SK-N-SH (cell line): ENCODE results near the gene SLC25A42. TPM values are rescaled to one million over a fixed set of nuclear protein-coding genes. Genes with fewer than 3 reads are reported as not detected.

Source experiments
- CTCF ChIA-PET: fragments of 300-600, 350-600 bp; formaldehyde crosslinking; extraction: SDS; loops from one replicate; lab custom pipeline; 2021; lab: Yijun Ruan, JAX
- POLR2A ChIA-PET: fragments of 350-600 bp; sonication (Branson Sonifier 250); formaldehyde crosslinking; extraction: SDS; loops from one replicate; lab custom pipeline; 2020; ENCODE audit warnings: antibody characterized with exemption, inconsistent platforms; lab: Yijun Ruan, JAX
- DNase-seq: peaks from one replicate; pipeline ENCODE4 v3.0.0; 2012
- H2AFZ ChIP-seq: fragments of 200-600 bp; sonication (generic); 2 replicates; pipeline ENCODE4 v1.8.1; 2016; ENCODE audit warnings: antibody characterized with exemption, mild to moderate bottlenecking, low read depth
- H3F3A ChIP-seq: fragments of 200-600 bp; sonication (generic); replicated peaks from 2 replicates; pipeline ENCODE3; 2016; ENCODE audit warnings: antibody characterized with exemption, mild to moderate bottlenecking; ENCODE audit not compliant: insufficient read depth
- H3K27ac ChIP-seq, 2 experiments: fragments of 200-500 bp in 1 of 2; fragments of 200-600 bp in 1 of 2; sonication (Bioruptor generic) in 1 of 2; sonication (generic), shearing (Covaris generic) in 1 of 2; 2 replicates each; pipeline versions ENCODE4 v1.5.1 to v1.6.1; 2014 to 2016; ENCODE audit warnings: low read depth in 2 of 2, inconsistent platforms in 1 of 2, low read length in 1 of 2, mild to moderate bottlenecking in 1 of 2, mixed read lengths in 1 of 2
- H3K27me3 ChIP-seq: fragments of 200-600 bp; sonication (generic), shearing (Covaris generic); 2 replicates; pipeline ENCODE4 v1.6.1; 2016; ENCODE audit warnings: mixed run types; ENCODE audit not compliant: insufficient read depth
- H3K36me3 ChIP-seq, 2 experiments: fragments of 200-500 bp in 1 of 2; fragments of 200-600 bp in 1 of 2; sonication (Bioruptor generic) in 1 of 2; sonication (generic) in 1 of 2; replicated peaks in 1 of 2; 2 replicates each; pipeline versions ENCODE3 to v1.5.1; 2014 to 2016; ENCODE audit warnings: low read length in 1 of 2, mild to moderate bottlenecking in 1 of 2; ENCODE audit not compliant: insufficient read depth in 2 of 2, control insufficient read depth in 1 of 2
- H3K4me1 ChIP-seq, 2 experiments: fragments of 200-500 bp in 1 of 2; fragments of 200-600 bp in 1 of 2; sonication (Bioruptor generic) in 1 of 2; sonication (generic), shearing (Covaris generic) in 1 of 2; 2 replicates each; pipeline versions ENCODE4 v1.5.1 to v1.6.1; 2014 to 2016; ENCODE audit warnings: low read depth in 1 of 2, low read length in 1 of 2, mixed run types in 1 of 2; ENCODE audit not compliant: insufficient read depth in 2 of 2, control insufficient read depth in 1 of 2
- H3K4me2 ChIP-seq: fragments of 200-600 bp; sonication (generic), shearing (Covaris generic); 2 replicates; pipeline ENCODE4 v1.6.1; 2017; ENCODE audit warnings: mixed run types
- H3K4me3 ChIP-seq, 2 experiments: fragments of 200-500 bp in 1 of 2; fragments of 200-600 bp in 1 of 2; sonication (Bioruptor generic) in 1 of 2; sonication (generic), shearing (Covaris generic) in 1 of 2; 2 replicates each; pipeline versions ENCODE4 v1.5.1 to v1.8.1; 2014 to 2016; ENCODE audit warnings: low read depth in 2 of 2, inconsistent platforms in 1 of 2, low read length in 1 of 2, mild to moderate bottlenecking in 1 of 2, mixed read lengths in 1 of 2, moderate library complexity in 1 of 2
- H3K79me2 ChIP-seq: fragments of 200-600 bp; sonication (generic); 2 replicates; pipeline ENCODE4 v1.8.1; 2017; ENCODE audit warnings: mild to moderate bottlenecking; ENCODE audit not compliant: insufficient read depth
- H3K9ac ChIP-seq: fragments of 200-600 bp; sonication (generic); 2 replicates; pipeline ENCODE4 v1.6.1; 2017; ENCODE audit warnings: mixed run types
- H3K9me2 ChIP-seq: fragments of 200-600 bp; sonication (generic); 2 replicates; pipeline ENCODE4 v1.6.1; 2017; ENCODE audit warnings: mixed run types
- H3K9me3 ChIP-seq: fragments of 200-600 bp; sonication (generic); 2 replicates; pipeline ENCODE4 v1.6.1; 2017; ENCODE audit warnings: mixed run types, mild to moderate bottlenecking, moderate library complexity
- H4K20me1 ChIP-seq: fragments of 200-600 bp; sonication (generic); 2 replicates; pipeline ENCODE4 v1.6.1; 2017; ENCODE audit warnings: mild to moderate bottlenecking, mixed run types; ENCODE audit not compliant: insufficient read depth
- ELF1 ChIP-seq: IDR thresholded peaks from 2 replicates; pipeline ENCODE4 v1.4.0; 2012
- EP300 ChIP-seq, 2 experiments: IDR thresholded peaks; 2 replicates each; pipeline versions ENCODE4 v1.4.0 to v1.6.1; 2012; ENCODE audit warnings: borderline replicate concordance in 1 of 2, low read depth in 1 of 2, low read length in 1 of 2
- EZH2phosphoT487 ChIP-seq: fragments of 200-600 bp; sonication (generic); IDR thresholded peaks from 2 replicates; pipeline ENCODE4 v1.6.1; 2017; ENCODE audit warnings: low read depth, mixed run types, mild to moderate bottlenecking, antibody characterized with exemption, moderate library complexity, borderline replicate concordance
- GABPA ChIP-seq: IDR thresholded peaks from 2 replicates; pipeline ENCODE4 v1.4.0; 2012; ENCODE audit warnings: low read depth, mild to moderate bottlenecking
- JUND ChIP-seq: IDR thresholded peaks from 2 replicates; pipeline ENCODE4 v1.4.0; 2012
- MEF2A ChIP-seq: IDR thresholded peaks from 2 replicates; pipeline ENCODE4 v1.4.0; 2012; ENCODE audit warnings: low read depth, borderline replicate concordance
- RAD21 ChIP-seq: IDR thresholded peaks from 2 replicates; pipeline ENCODE4 v1.6.1; 2012; ENCODE audit warnings: mild to moderate bottlenecking, low read length
- RCOR1 ChIP-seq: fragments of 150-350 bp; IDR thresholded peaks from 2 replicates; pipeline ENCODE4 v1.6.1; 2017; ENCODE audit warnings: antibody characterized with exemption, low read length
- RFX5 ChIP-seq: IDR thresholded peaks from 2 replicates; pipeline ENCODE4 v1.6.1; 2012; ENCODE audit warnings: mild to moderate bottlenecking, improper control_type of control experiment, low read length
- RXRA ChIP-seq: IDR thresholded peaks from 2 replicates; pipeline ENCODE4 v1.4.0; 2012; ENCODE audit warnings: low read depth, mild to moderate bottlenecking, borderline replicate concordance
- TCF12 ChIP-seq: IDR thresholded peaks from 2 replicates; pipeline ENCODE4 v1.4.0; 2012
- TEAD4 ChIP-seq: IDR thresholded peaks from 2 replicates; pipeline ENCODE4 v1.4.0; 2012; ENCODE audit warnings: mild to moderate bottlenecking, borderline replicate concordance; ENCODE audit not compliant: insufficient read depth
- YY1 ChIP-seq: IDR thresholded peaks from 2 replicates; pipeline ENCODE4 v1.4.0; 2012; ENCODE audit warnings: low read depth, mild to moderate bottlenecking
- WGBS: methylation state at CpG from one replicate; pipeline ENCODE4 v1.1.6; 2017; ENCODE audit warnings: low lambda C conversion rate; 5-methylcytosine and 5-hydroxymethylcytosine counted together
- polyA plus RNA-seq, 3 experiments: library from polyadenylated mRNA; depleted of rRNA; stranded (reverse); fragments of >200 nt; gene quantifications; 2 replicates each; pipeline ENCODE4 v1.2.3, GENCODE V29; 2012
- TF ChIP-seq, protein P1 (sequence below): fragments of 150-350 bp; IDR thresholded peaks from 2 replicates; pipeline ENCODE4 v1.6.1; 2016; ENCODE audit warnings: mild to moderate bottlenecking, low read depth, low read length
- TF ChIP-seq, protein P2 (sequence below): IDR thresholded peaks from 2 replicates; pipeline ENCODE4 v1.6.1; 2012; ENCODE audit warnings: mild to moderate bottlenecking, low read depth, low read length, moderate library complexity
- TF ChIP-seq, protein P3 (sequence below): IDR thresholded peaks from 2 replicates; pipeline ENCODE4; 2012

Gene SLC25A42
- polyA plus RNA-seq, 1 of the 3 experiments (the other 2 are of a cell fraction) = 6.1 TPM

DNA sequence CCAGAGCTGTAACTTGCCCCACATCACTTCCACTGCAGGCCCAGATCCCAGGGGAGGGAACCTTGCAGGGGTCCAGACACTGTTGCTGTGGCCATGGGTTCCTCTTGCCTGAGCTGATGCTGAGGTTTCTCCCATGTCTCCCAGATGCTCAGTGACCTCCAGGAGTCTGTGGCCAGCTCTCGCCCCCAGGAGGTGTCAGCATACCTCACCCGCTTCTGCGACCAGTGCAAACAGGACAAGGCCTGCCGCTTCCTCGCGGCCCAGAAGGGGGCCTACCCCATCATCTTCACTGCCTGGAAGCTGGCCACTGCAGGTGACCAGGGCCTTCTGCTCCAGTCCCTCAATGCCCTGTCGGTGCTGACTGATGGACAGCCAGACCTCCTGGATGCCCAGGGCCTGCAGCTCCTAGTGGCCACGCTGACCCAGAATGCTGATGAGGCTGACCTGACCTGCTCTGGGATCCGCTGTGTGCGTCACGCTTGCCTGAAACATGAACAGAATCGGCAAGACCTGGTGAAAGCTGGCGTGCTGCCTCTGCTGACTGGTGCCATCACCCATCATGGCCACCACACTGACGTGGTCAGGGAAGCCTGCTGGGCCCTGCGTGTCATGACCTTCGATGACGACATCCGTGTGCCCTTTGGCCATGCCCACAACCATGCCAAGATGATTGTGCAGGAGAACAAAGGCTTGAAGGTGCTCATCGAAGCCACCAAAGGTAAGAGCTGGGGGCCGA lies 12.1 kb upstream of the SLC25A42 start:
- Histone ChIP-seq H3K36me3 (peaks cover 5 to 31% of the 10 kb centered on the region in 2 experiments), H3K27me3 (no peaks in the 10 kb centered on the region), H4K20me1 (no peaks in the 10 kb centered on the region), H3F3A (no peaks in the 10 kb centered on the region), H3K9me3 (no peaks in the 10 kb centered on the region), H2AFZ (no peak overlapping the region), H3K9ac (no peak overlapping the region), H3K79me2 (no peaks in the 10 kb centered on the region), H3K4me1 (no peaks in the 10 kb centered on the region), H3K4me3 (no peak overlapping the region), H3K27ac (no peak overlapping the region), H3K9me2 (no peaks in the 10 kb centered on the region), H3K4me2 (no peak overlapping the region)
- TF ChIP-seq, protein P1, sequence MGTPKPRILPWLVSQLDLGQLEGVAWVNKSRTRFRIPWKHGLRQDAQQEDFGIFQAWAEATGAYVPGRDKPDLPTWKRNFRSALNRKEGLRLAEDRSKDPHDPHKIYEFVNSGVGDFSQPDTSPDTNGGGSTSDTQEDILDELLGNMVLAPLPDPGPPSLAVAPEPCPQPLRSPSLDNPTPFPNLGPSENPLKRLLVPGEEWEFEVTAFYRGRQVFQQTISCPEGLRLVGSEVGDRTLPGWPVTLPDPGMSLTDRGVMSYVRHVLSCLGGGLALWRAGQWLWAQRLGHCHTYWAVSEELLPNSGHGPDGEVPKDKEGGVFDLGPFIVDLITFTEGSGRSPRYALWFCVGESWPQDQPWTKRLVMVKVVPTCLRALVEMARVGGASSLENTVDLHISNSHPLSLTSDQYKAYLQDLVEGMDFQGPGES = no peak
- no peak for TF ChIP-seq GABPA
- no peak for TF ChIP-seq ELF1
- no peak for TF ChIP-seq RCOR1
- no peak for TF ChIP-seq MEF2A
- TF ChIP-seq, protein P2, sequence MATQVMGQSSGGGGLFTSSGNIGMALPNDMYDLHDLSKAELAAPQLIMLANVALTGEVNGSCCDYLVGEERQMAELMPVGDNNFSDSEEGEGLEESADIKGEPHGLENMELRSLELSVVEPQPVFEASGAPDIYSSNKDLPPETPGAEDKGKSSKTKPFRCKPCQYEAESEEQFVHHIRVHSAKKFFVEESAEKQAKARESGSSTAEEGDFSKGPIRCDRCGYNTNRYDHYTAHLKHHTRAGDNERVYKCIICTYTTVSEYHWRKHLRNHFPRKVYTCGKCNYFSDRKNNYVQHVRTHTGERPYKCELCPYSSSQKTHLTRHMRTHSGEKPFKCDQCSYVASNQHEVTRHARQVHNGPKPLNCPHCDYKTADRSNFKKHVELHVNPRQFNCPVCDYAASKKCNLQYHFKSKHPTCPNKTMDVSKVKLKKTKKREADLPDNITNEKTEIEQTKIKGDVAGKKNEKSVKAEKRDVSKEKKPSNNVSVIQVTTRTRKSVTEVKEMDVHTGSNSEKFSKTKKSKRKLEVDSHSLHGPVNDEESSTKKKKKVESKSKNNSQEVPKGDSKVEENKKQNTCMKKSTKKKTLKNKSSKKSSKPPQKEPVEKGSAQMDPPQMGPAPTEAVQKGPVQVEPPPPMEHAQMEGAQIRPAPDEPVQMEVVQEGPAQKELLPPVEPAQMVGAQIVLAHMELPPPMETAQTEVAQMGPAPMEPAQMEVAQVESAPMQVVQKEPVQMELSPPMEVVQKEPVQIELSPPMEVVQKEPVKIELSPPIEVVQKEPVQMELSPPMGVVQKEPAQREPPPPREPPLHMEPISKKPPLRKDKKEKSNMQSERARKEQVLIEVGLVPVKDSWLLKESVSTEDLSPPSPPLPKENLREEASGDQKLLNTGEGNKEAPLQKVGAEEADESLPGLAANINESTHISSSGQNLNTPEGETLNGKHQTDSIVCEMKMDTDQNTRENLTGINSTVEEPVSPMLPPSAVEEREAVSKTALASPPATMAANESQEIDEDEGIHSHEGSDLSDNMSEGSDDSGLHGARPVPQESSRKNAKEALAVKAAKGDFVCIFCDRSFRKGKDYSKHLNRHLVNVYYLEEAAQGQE = no peak
- TF ChIP-seq, protein P3, sequence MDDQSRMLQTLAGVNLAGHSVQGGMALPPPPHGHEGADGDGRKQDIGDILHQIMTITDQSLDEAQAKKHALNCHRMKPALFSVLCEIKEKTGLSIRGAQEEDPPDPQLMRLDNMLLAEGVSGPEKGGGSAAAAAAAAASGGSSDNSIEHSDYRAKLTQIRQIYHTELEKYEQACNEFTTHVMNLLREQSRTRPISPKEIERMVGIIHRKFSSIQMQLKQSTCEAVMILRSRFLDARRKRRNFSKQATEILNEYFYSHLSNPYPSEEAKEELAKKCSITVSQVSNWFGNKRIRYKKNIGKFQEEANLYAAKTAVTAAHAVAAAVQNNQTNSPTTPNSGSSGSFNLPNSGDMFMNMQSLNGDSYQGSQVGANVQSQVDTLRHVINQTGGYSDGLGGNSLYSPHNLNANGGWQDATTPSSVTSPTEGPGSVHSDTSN = no peak
- TF ChIP-seq RAD21 = no peak
- no peak for TF ChIP-seq EP300 (IDR thresholded peaks at IDR 0.05; ENCODE audit: borderline replicate concordance in 1 of 2, low read depth in 1 of 2, low read length in 1 of 2)
- no peak for TF ChIP-seq EZH2phosphoT487
- TF ChIP-seq RFX5 = no peak
- no peak for TF ChIP-seq TCF12
- TF ChIP-seq JUND = no peak
- TF ChIP-seq YY1 = no peak
- no peak for TF ChIP-seq RXRA
- TF ChIP-seq TEAD4 = no peak
- ChIA-PET CTCF (interaction anchor here (0.6 to 5.6 kb wide), 6 partner anchors 12 to 157 kb away, joined by 3 to 34 read pairs (median 6); partner anchors contain the start of gene SLC25A42), POLR2A (no interaction called here)
- DNase-seq = no peak
- whole genome bisulfite sequencing = 95% methylated on average over 11 of the region's 20 CpGs
